HG03460 (cell line): ENCODE measurements around the gene CLN6.
"Not testable (repeated sequence)": the region's sequence is repeated elsewhere in the genome, so short reads cannot be mapped to it uniquely, and the experiment has no call there.

Source experiments
- ATAC-seq: cut with Tn5 transposase; IDR thresholded peaks from one replicate; pipeline ENCODE4 v1.9.1; 2021; ENCODE audit not compliant: unreplicated experiment

The CLN6 gene

DNA sequence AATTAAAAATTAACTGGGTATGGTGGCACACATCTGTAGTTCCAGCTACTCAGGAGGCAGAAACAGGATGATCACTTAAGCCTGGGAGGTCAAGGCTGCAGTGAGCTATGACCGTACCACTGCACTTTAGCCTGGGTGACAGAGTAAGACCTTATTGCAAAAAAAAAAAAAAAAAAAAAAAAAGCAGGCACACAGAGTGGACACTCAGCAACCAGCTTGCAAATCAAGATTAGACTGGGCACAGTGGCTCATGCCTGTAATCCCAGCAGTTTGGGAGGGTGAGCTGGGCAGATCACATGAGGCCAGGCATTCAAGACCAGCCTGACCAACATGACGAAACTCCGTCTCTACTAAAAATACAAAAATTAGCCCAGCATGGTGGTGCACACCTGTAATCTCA lies 5.4 kb downstream of the CLN6 start:
- no peak for ATAC-seq

DNA sequence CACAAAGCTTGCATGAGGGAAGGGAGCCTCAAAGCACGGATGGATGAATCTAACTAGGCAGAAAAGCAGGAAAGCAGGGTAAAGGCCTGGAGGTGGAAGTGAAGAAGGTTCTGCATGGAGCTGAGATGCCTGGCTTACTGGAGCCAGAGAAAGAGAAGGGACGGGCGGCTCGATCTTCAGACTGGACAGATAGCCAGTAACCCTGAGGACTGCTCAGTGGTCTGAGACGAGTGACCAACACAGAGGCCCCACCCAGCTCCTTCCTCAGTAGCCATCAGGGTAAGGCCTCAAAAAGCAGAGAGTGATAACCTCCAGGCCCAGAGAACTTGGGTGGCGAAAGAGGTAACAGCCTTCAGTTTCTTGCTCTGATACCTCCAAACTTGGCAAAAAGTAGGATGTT lies 6.4 kb downstream of the CLN6 start:
- ATAC-seq, result no peak

DNA sequence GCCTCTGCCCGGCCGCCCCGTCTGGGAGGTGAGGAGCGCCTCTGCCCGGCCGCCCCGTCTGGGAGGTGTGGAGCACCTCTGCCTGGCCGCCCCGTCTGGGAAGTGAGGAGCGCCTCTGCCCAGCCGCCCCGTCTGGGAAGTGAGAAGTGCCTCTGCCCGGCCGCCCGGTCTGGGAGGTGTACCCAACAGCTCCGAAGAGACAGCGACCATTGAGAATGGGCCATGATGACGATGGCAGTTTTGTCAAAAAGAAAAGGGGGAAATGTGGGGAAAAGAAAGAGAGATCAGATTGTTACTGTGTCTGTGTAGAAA lies 7.1 kb downstream of the CLN6 start:
- ATAC-seq, result not testable (repeated sequence)

- not testable (repeated sequence) for ATAC-seq
Observed at GRCh38 chr15:68221530-68222431, 7.7 kb downstream of the CLN6 start.

DNA sequence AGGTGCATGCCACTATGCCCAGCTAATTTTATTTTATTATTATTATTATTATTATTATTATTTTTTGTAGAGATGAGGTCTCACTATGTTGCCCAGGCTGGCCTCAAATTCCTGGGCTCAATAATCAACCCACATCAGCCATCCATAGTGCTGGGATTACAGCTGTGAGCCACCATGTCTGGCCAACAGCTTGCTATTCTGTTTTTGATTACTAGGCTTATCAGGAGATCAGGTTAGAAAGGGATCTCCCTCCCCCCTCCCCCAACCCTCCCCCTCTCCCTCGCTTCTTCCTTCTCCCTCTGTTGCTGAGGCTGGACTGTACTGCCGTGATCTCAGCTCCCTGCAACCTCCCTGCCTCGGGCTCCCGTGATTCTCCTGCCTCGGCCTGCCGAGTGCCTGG lies 8.6 kb downstream of the CLN6 start:
- no peak for ATAC-seq

GRCh38 chr15:68220489-68220888 lies 9.0 kb downstream of the CLN6 start:
- no peak for ATAC-seq

DNA sequence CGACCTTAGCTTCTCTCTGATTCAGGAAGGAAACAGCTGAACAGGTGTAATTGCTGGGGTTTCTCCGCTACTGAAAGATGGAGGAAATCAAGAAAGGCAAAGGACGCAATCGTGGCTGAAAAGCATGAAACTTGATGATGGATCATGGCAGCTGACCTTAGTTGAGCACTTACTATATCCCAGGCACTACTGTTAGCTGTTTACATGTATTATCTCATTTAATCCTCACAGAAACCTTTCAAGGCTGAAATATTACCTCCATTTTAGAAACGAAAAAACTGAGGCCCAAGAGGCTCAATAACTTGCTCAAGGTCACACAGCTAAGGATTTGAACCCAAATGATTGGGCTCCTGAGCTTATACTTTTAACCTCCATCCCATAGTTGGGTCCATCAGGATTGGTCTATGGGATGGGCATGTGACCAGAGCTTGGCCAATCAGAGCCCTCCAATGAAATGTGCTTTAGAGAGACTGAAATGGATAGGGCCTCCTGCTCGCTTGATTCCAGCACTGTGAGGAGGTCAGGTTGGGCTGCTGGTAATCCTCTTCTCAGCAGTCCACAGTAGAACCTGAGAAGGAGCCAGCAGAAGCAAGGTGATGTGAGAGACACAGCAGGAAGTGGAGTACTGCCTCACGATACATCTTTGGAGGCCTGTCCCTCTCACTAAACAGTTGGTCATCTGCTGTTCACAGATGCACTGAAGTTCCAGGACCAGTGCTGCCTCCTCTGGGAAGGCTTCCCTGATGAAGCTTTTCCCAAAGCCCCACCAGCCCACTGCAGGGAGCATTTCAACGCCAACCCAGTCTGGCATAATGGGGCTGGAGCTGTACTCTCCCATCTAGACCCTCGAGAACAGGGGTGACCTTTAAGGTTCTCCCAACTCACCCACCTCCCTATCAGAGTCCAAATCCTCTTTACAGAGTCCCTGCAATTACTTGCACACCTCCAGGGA lies 10.4 kb downstream of the CLN6 start:
- no peak for ATAC-seq

- ATAC-seq, result no peak
Observed at GRCh38 chr15:68218331-68218730, 11.2 kb downstream of the CLN6 start.

GRCh38 chr15:68217341-68217740 lies 12.2 kb downstream of the CLN6 start:
- ATAC-seq, result no peak

DNA sequence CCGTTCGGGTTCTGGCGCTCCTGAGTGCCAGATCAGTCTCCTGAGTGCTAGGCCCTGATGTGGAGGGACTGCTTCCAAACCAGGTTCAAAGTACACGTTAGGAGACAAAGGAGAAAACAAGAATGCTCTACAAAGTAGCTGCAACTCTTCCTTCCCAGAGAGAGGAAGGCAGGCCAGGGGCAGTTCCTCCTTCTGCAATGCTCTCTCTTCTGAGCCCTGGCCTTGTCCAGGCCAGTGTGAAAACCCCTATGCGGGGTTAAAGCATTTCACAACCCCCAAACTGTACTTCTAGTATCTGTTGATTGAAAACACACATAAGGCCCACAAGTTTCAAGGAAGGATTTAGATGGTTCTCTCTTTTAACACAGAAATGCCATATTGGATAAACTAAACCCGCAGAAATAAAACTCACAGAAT lies 14.7 kb downstream of the CLN6 start:
- ATAC-seq, result no peak

DNA sequence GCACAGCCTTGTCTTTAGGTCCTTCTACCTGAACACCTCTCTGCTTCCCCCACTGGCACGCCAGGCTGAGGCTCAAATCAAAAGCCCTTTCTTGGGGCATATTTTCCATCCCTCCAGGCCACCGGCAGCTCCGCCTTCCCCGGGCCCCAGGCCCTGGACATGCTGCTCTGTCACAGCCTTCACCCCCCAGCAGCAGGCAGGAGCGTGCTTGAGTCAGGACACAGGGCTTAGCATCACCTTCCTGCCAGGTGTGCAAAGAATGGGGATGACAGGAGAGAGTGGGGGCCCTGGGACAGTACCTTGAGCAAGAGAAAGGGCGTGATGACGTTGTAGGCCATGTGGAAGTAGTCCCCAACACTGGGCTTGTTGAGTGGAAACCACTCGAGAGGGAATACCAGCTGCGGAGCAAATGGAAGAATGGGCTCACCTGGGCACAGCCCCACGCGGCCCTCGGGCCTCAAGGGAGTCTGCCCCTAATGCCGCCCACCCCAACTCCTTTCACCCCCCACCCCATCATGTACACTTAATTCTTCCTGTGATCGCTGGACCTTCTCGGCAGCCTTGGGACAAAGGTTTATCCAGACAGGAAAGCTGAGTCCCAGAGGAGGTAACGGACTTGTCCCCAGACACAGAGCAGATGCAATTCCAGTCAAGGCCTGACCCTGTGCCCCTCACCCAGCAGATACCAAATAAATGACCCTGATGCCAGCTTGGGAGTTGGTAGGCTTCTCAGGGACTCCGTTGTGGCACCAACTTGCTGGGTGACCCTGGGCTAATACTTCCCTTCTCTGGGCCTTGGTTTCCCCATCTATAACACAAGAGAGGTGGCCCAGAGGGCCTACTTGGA lies 15.3 kb downstream of the CLN6 start:
- ATAC-seq, result no peak

- not testable (repeated sequence) for ATAC-seq
Observed at GRCh38 chr15:68213491-68213845, 16.1 kb downstream of the CLN6 start.

GRCh38 chr15:68211656-68212320 lies 17.7 kb downstream of the CLN6 start:
- ATAC-seq, result no peak

GRCh38 chr15:68210821-68211655 lies 18.5 kb downstream of the CLN6 start:
- no peak for ATAC-seq

- ATAC-seq, result no peak
Observed at GRCh38 chr15:68210409-68210756, 19.1 kb downstream of the CLN6 start.

DNA sequence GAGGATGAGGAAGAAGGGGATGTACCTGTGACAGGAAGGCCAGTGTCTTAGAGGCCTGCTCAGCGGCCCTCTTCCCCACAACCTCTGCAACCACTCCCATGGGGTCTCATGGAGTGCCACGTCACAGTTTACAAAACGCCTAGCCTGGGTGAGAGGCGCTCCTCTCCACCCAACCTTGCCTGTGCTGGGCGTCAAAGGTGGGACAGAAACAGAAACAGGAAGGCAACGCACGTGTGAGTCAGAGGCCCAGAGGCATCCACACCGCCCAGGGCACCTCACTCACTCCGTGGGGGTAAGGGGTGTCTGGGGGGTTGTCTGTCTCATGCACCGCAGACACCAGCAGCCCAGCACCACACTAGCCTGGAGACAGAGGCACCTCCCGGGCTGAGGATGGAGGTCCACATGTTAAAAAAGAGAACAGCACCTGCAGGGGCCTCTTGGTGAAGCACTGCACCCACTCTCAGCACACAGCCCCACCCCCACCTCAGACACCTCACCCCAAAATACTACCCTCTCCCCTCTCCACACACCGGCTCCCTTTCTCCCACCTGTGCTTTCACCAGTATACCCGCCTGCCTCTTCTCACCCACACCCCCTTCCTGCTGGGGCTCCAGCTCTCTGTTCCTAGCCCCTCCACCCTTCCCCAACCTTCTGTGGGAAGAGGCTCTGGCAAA lies 19.7 kb downstream of the CLN6 start:
- peak; percentile 63 for ATAC-seq

- ATAC-seq, result no peak
Observed at GRCh38 chr15:68209272-68209671, 20.3 kb downstream of the CLN6 start.

- no peak for ATAC-seq
Observed at GRCh38 chr15:68208636-68209240, 20.8 kb downstream of the CLN6 start.

DNA sequence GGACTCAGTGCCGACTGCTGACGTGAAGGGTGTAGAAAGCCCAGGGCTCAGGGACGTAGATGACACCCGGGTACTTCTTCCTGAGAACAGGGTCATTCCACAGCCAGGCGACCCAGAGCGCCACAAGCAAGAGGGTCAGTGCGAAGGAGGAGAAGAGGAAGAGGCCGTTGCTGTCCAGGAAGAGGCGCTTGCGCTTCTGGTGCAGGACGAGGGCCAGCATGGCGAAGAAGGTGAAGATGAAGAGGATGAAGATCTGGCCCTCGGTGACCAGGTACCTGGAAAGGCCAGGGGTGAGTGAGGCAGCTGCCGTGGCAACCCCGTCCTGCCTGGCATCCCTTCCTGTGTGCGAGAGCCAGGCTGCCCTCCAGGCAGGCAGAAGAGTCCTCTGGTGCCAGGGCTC lies 21.4 kb downstream of the CLN6 start:
- no peak for ATAC-seq
